ENCODE results near the gene PRR16. TPM values are rescaled to one million over a fixed set of nuclear protein-coding genes. Genes with fewer than 3 reads are reported as not detected.

Gene PRR16
- total and polyA plus RNA-seq, 2 experiments from 2014 or later = 32.5 to 68.8 TPM

DNA sequence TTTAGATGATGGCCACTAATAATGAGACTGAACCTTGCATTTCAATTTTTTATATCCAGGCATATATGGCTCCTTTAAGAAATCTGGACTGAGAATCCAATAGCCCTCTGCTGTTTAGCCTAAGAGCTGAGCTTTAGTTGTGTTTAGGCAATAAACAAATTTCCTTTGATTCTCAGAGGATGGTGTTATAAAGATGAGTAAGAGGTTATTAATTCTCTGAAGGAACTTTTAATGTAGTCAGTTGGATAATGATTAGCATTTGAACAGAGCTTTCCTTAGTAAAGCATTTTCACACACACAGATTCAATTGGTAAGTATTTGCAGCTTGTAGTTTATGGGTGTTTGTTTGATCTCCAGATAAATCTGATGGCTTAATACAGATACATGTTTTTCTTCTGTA, 149.6 kb downstream of the PRR16 start:
- TF ChIP-seq EZH2 (IDR thresholded peaks at IDR 0.05; ENCODE audit: insufficient read depth, poor library complexity, severe bottlenecking) = no peak
- Histone ChIP-seq H3K4me1 (ENCODE audit: insufficient read depth) (peaks cover 71% of the 10 kb centered on the region), H3K4me2 (ENCODE audit: unreplicated experiment) (peak overlapping the region; percentile 84), H3K9me2 (ENCODE audit: insufficient read depth) (no peaks in the 10 kb centered on the region; the same call in 1 of the 2 replicates), H3K9ac (peak overlapping the region; percentile 37; the same call in 1 of the 2 replicates), H3K9me3 (ENCODE audit: low read depth) (no peaks in the 10 kb centered on the region), H3K36me3 (ENCODE audit: low read depth) (peaks cover 8% of the 10 kb centered on the region), H4K20me1 (ENCODE audit: insufficient read depth) (no peaks in the 10 kb centered on the region), H2AFZ (peak overlapping the region; percentile 12), H3K27ac (peak overlapping the region; percentile 75), H3F3A (ENCODE audit: insufficient read depth) (peaks cover 45% of the 10 kb centered on the region), H3K27me3 (replicated peaks; ENCODE audit: insufficient read depth) (no peaks in the 10 kb centered on the region), H3K4me3 (peak overlapping the region; percentile 40), H3K79me2 (ENCODE audit: insufficient read depth) (peaks cover 78% of the 10 kb centered on the region)
- peak; percentile 40 for DNase-seq
- in situ Hi-C loops (cut with MboI) = no loop called here

- Histone ChIP-seq H3K9me2 (ENCODE audit: insufficient read depth) (no peaks in the 10 kb centered on the region; the same call in 1 of the 2 replicates), H4K20me1 (ENCODE audit: insufficient read depth) (no peaks in the 10 kb centered on the region), H3K27me3 (replicated peaks; ENCODE audit: insufficient read depth) (no peaks in the 10 kb centered on the region), H3K4me2 (ENCODE audit: unreplicated experiment) (peak overlapping the region; percentile 84), H3K9me3 (ENCODE audit: low read depth) (no peaks in the 10 kb centered on the region), H3K27ac (peak overlapping the region; percentile 75), H3F3A (ENCODE audit: insufficient read depth) (peaks cover 44% of the 10 kb centered on the region), H3K4me3 (peak overlapping the region; percentile 40), H3K36me3 (ENCODE audit: low read depth) (peaks cover 17% of the 10 kb centered on the region), H3K4me1 (ENCODE audit: insufficient read depth) (peaks cover 70% of the 10 kb centered on the region), H2AFZ (peak overlapping the region; percentile 12), H3K79me2 (ENCODE audit: insufficient read depth) (peaks cover 78% of the 10 kb centered on the region), H3K9ac (peak overlapping the region; percentile 37)
- 12 to 22% methylated on average over 2 of the region's 2 CpGs for WGBS, 2 experiments (ENCODE audit: low coverage in 1 of 2, low lambda C conversion rate in 2 of 2, missing lambda C conversion rate in 2 of 2)
- in situ Hi-C loops (cut with MboI) = no loop called here
- TF ChIP-seq EZH2 (IDR thresholded peaks at IDR 0.05; ENCODE audit: insufficient read depth, poor library complexity, severe bottlenecking) (no peak), EZH2phosphoT487 (IDR thresholded peaks at IDR 0.05; ENCODE audit: insufficient read depth, low read depth) (no peak)
- DNase-seq = peak; percentile 85
Measured at GRCh38 chr5:120614531-120615180, 150.6 kb downstream of the PRR16 start.

DNA sequence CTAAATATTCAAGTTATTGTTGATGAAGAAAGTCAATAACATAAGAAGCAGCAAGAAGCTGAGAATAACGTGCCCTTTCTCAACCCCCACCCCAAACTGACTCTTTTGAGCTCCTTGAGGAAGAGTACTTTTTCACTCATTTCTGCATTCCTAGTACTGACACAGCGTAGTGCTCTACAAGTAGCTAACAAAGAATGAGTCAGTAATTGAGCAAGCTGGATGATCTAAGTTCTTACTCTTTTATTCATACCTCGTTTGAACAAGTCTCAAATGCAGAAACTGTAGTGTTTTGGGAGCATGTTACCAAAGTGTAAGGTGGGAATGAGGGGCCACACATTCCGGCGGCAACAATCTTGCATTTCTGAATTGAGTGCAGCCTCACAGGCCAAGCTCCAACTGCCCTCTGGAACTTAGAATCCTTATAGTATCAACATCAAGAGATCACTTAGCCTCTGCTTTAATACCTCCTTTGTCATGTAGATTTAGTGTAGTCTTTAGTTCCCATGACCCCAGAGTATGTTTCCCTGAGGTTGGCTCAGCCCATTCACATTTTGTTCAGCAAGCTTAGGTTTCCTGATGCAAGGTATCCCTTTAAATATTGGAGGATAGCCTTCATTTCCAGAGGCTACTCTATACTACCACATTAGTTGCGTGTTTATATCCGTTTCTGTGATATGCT, 152.0 kb downstream of the PRR16 start:
- in situ Hi-C loops (cut with MboI) = no loop called here
- DNase-seq = peak; percentile 92
- Histone ChIP-seq H3K27ac (peak overlapping the region; percentile 75), H3K9me2 (ENCODE audit: insufficient read depth) (no peaks in the 10 kb centered on the region; the same call in 1 of the 2 replicates), H3K36me3 (ENCODE audit: low read depth) (peaks cover 18% of the 10 kb centered on the region), H3K79me2 (ENCODE audit: insufficient read depth) (peaks cover 69% of the 10 kb centered on the region), H2AFZ (no peak overlapping the region), H3F3A (ENCODE audit: insufficient read depth) (peaks cover 41% of the 10 kb centered on the region), H3K27me3 (replicated peaks; ENCODE audit: insufficient read depth) (no peaks in the 10 kb centered on the region), H3K4me1 (ENCODE audit: insufficient read depth) (peaks cover 65% of the 10 kb centered on the region), H4K20me1 (ENCODE audit: insufficient read depth) (no peaks in the 10 kb centered on the region), H3K4me3 (peak overlapping the region; percentile 36), H3K9ac (peak overlapping the region; percentile 25), H3K9me3 (ENCODE audit: low read depth) (no peaks in the 10 kb centered on the region), H3K4me2 (ENCODE audit: unreplicated experiment) (peak overlapping the region; percentile 84)
- TF ChIP-seq EZH2 (IDR thresholded peaks at IDR 0.05; ENCODE audit: insufficient read depth, poor library complexity, severe bottlenecking) (no peak), EZH2phosphoT487 (IDR thresholded peaks at IDR 0.05; ENCODE audit: insufficient read depth, low read depth) (no peak)
- WGBS, 2 experiments (ENCODE audit: low coverage in 1 of 2, low lambda C conversion rate in 2 of 2, missing lambda C conversion rate in 2 of 2) = 34 to 36% methylated on average over 7 of the region's 7 CpGs

DNA sequence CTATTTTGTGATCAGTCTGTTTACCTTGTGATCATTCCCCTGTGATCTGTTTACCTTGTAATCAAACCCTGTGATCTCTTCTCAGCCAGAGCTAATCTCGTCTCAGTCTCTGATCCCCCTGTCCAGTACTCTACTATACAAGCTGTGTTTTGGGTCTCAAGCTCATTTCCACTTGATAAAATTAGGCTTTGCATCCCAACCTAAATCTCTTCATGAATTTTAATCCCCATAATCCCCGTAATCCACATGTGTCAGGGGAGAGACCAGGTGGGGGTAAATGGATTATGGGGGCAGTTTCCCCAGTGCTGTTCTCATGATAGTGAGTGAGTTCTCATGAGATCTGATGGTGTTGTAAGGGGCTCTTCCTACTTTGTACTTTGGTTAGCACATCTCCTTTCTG, 157.2 kb downstream of the PRR16 start:
- Histone ChIP-seq H3K9me2 (ENCODE audit: insufficient read depth) (no peaks in the 10 kb centered on the region), H3K27ac (no peak overlapping the region), H2AFZ (no peak overlapping the region), H3K36me3 (ENCODE audit: low read depth) (peaks cover 22% of the 10 kb centered on the region; the same call in 1 of the 2 replicates), H4K20me1 (ENCODE audit: insufficient read depth) (no peaks in the 10 kb centered on the region), H3K4me1 (ENCODE audit: insufficient read depth) (peaks cover 45% of the 10 kb centered on the region), H3K9me3 (ENCODE audit: low read depth) (no peaks in the 10 kb centered on the region), H3F3A (ENCODE audit: insufficient read depth) (peaks cover 28% of the 10 kb centered on the region), H3K4me3 (no peak overlapping the region), H3K9ac (no peak overlapping the region), H3K27me3 (replicated peaks; ENCODE audit: insufficient read depth) (no peaks in the 10 kb centered on the region), H3K4me2 (ENCODE audit: unreplicated experiment) (no peak overlapping the region), H3K79me2 (ENCODE audit: insufficient read depth) (peaks cover 49% of the 10 kb centered on the region)
- WGBS, 2 experiments (ENCODE audit: low coverage in 1 of 2, low lambda C conversion rate in 2 of 2, missing lambda C conversion rate in 2 of 2) = 82 to 87% methylated on average over 2 of the region's 2 CpGs
- no peak for TF ChIP-seq EZH2 (IDR thresholded peaks at IDR 0.05; ENCODE audit: insufficient read depth, poor library complexity, severe bottlenecking)
- TF ChIP-seq EZH2phosphoT487 (IDR thresholded peaks at IDR 0.05; ENCODE audit: insufficient read depth, low read depth) = no peak
- in situ Hi-C loops (cut with MboI) = no loop called here
- DNase-seq = no peak
